ENCODE results near the gene CMTM4.
"Not testable (repeated sequence)": the region's sequence is repeated elsewhere in the genome, so short reads cannot be mapped to it uniquely, and the experiment has no call there.

CMTM4 gene

DNA sequence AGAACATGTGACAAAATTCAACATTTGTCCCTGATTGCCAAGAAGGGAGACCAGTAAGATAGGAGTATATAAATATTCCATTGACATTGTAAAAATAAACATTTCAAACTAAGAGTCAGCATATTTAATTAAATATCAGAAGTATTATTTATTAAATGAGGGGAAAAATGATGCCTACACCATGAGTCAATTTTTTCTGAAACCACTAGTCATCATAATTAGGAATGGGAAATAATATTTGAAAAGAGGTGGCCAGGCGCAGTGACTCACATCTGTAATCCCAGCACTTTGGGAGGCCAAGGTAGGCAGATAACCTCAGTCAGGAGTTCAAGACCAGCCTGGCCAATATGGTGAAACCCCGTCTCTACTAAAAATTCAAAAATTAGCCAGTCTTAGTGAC is 128.2 kb downstream of the CMTM4 start:
- no peak overlapping the region for H3K4me3 Mint-ChIP-seq
- peaks cover 3% of the 10 kb centered on the region for H3K9me3 Mint-ChIP-seq
- H3K27me3 Mint-ChIP-seq, result no peaks in the 10 kb centered on the region
- H3K36me3 Mint-ChIP-seq, result peaks cover 9% of the 10 kb centered on the region
- no peak overlapping the region for H3K27ac Mint-ChIP-seq
- H3K4me1 Mint-ChIP-seq, result peaks cover 20% of the 10 kb centered on the region

DNA sequence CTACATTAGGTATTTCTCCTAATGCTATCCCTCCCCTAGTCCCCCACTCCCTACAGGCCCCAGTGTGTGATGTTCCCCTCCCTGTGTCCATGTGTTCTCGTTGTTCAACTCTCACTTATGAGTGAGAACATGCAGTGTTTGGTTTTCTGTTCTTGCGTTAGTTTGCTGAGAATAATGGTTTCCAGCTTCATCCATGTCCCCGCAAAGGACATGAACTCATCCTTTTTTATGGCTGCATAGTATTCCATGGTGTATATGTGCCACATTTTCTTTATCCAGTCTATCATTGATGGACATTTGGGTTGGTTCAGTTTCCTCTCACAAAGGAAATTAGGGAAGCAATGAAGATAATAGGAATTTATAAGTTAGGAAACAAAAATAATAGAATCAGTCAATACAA is 129.3 kb downstream of the CMTM4 start:
- H3K9me3 Mint-ChIP-seq, H3K27me3 Mint-ChIP-seq, H3K27ac Mint-ChIP-seq, H3K4me3 Mint-ChIP-seq, H3K36me3 Mint-ChIP-seq: not testable (repeated sequence)
- peaks cover 30% of the 10 kb centered on the region for H3K4me1 Mint-ChIP-seq

DNA sequence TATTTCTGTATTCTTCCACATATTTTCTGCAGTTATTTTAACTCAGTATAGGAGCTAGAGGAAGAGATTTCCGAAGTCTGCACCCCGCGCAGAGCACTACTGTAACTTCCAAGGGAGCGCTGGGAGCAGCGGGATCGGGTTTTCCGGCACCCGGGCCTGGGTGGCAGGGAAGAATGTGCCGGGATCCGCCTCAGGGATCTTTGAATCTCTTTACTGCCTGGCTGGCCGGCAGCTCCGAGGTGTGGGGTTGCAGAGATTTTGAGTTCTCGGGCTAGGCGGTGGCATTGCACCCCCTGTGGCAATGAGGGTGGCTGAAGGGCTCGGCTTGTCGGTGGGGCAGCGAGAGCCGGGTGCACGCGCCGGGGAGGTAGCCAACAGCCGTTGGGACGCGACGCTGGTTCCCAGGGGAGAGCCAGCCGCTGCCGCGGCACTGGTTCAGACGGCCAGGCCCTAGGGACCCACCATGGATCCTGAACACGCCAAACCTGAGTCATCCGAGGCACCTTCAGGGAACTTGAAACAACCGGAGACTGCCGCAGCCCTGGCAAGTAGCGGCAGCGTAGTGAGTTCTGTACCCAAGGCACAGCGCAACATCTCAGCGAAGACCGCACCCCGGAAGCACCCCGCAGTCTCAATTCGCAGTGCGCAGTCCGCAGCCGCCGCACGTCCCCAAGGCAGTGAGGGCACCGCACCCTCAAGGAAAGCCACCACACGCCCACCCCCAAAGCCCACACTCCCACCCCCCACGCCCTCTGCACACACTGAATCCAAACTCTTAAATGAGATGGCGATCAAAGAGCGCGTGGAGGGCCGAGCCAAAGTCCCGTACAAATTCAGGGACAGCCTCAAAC is 130.3 kb downstream of the CMTM4 start, which contains the start of gene CMTM1:
Gene CMTM1, plus strand, starts transcription at position 389 of the 851 bp plus-strand sequence. Its CDS starts 75 bp downstream, at position 464.
- Mint-ChIP-seq H3K4me1 (peaks cover 38% of the 10 kb centered on the region), H3K4me3 (no peak within 1 kb of the TSS), H3K9me3 (peaks cover 3% of the 10 kb centered on the region), H3K36me3 (peaks cover 9% of the 10 kb centered on the region), H3K27ac (no peak within 1 kb of the TSS), H3K27me3 (no peaks in the 10 kb centered on the region)
